AG04449 (cell line): Measurements from ENCODE around the gene DNAJB14.

ENCODE experiments used
- CTCF ChIA-PET: fragments of 350-600 bp; formaldehyde crosslinking; extraction: SDS; loops from one replicate; lab custom pipeline; 2021; ENCODE audit warnings: antibody characterized with exemption; lab: Yijun Ruan, JAX
- POLR2A ChIA-PET: fragments of 400-600, 350-600 bp; formaldehyde crosslinking; extraction: SDS; loops from one replicate; lab custom pipeline; 2020; ENCODE audit warnings: antibody characterized with exemption, inconsistent platforms; lab: Yijun Ruan, JAX
- DNase-seq: peaks from one replicate; pipeline ENCODE4 v3.0.0-alpha.2; 2010; ENCODE audit warnings: low read depth, low spot score
- H3K4me3 ChIP-seq: 2 replicates; pipeline ENCODE4 v1.5.1; 2011; ENCODE audit warnings: low read depth, mild to moderate bottlenecking, control low read depth, low read length
- TF ChIP-seq, protein P1 (sequence below): IDR thresholded peaks from one replicate; pipeline ENCODE4 v1.5.1; 2011; ENCODE audit warnings: mild to moderate bottlenecking, moderate library complexity, low read length, control low read depth, inconsistent platforms; ENCODE audit not compliant: insufficient read depth; ENCODE audit errors: missing control alignments

Gene DNAJB14

DNA sequence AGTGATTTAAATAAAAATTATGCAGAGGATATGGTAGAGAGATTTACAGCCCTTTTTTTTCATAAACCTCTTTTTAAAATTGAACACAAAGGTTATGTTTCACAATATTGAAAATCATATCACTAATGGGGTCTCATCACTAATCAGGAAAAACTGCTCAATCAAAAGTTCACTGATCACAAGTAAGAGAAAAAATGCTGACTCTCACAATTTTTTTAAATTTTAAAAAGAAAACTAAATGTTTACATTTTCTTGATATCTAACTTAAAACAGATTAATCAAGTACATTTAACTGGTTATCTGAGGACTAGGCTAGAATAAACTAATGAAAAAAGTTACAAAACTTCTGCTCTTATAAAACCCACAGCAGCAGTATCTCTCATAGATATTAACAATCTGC, 60.7 kb downstream of the DNAJB14 start:
- TF ChIP-seq, protein P1, sequence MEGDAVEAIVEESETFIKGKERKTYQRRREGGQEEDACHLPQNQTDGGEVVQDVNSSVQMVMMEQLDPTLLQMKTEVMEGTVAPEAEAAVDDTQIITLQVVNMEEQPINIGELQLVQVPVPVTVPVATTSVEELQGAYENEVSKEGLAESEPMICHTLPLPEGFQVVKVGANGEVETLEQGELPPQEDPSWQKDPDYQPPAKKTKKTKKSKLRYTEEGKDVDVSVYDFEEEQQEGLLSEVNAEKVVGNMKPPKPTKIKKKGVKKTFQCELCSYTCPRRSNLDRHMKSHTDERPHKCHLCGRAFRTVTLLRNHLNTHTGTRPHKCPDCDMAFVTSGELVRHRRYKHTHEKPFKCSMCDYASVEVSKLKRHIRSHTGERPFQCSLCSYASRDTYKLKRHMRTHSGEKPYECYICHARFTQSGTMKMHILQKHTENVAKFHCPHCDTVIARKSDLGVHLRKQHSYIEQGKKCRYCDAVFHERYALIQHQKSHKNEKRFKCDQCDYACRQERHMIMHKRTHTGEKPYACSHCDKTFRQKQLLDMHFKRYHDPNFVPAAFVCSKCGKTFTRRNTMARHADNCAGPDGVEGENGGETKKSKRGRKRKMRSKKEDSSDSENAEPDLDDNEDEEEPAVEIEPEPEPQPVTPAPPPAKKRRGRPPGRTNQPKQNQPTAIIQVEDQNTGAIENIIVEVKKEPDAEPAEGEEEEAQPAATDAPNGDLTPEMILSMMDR: no peak
- ChIA-PET CTCF (interaction anchor here (1.0 to 1.4 kb wide), 3 partner anchors 74 to 323 kb away, joined by 3 read pairs; no protein-coding TSS in a partner anchor), POLR2A (no interaction called here)
- H3K4me3 ChIP-seq: no peak overlapping the region
- DNase-seq: no peak

DNA sequence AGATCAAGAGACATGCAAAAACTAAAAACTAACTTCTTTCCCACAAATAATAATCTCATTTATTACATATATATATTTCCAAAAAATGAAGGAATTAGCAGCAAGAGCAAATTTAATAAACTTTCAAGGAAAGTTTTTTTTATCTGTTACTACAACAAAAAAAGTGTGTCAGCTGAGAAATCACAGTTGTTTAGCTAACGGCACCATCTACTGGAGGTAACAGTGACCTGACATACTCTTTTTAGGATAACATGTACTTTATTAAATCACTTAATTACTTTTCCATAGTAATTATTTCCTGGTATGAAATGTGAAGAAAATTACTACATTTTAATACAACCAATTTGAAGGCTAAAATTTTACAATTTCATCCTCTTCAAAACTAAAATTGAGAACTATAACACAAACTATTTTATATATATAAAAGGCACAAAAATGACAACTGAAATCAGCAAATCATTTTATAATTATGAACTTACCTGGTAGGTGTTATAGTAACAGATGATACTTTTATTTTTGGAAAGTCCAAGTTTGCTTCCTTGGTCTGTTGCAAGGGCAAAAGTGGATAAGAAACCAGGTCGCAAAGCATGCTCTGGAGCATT, 61.3 kb downstream of the DNAJB14 start:
- ChIA-PET CTCF (interaction anchor here (0.6 to 1.4 kb wide), 7 partner anchors 9 to 337 kb away, joined by 3 to 5 read pairs (median 3); partner anchors contain the start of gene LAMTOR3), POLR2A (no interaction called here)
- TF ChIP-seq, protein P1: peak; percentile 39
- DNase-seq: no peak
- no peak overlapping the region for H3K4me3 ChIP-seq

DNA sequence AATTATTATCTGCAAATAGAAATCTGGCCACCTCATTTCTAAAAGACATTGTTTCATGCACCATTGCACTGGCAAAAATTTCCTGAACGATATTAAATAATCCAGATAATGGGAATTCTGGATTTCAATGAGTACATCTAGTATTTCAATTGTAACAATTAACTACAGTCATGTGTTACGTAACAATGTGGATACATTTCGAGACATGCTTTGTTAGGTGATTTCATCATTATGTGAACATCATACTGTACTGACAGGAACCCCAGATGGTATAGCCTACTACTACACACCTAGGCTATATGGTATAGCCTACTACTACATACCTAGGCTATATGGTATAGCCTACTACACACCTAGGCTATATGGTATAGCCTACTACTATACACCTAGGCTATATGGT, 67.0 kb downstream of the DNAJB14 start:
- TF ChIP-seq, protein P1: no peak
- POLR2A ChIA-PET: no interaction called here
- H3K4me3 ChIP-seq: no peak overlapping the region
- DNase-seq: no peak
- CTCF ChIA-PET: no interaction called here

DNA sequence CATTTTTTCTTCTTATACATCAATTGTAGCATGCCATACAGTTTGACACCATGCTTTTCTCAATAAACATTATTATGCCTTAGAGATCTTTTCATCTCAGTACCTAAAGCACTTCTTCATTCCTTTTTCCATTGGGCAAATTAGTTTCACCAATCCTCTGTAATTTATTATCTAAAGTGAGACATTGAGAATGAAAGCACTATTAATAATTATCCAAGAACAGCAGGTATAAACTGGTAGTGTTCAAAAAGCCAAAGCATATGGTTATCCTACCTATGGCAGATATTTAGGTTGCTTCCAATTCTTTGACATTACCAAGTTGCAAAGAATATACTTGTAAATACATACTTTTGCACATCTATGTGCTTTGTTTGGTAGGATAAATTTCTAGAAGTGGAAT, 67.8 kb downstream of the DNAJB14 start:
- no peak for DNase-seq
- ChIA-PET CTCF (no interaction called here), POLR2A (no interaction called here)
- H3K4me3 ChIP-seq: no peak overlapping the region
- TF ChIP-seq, protein P1: no peak

DNA sequence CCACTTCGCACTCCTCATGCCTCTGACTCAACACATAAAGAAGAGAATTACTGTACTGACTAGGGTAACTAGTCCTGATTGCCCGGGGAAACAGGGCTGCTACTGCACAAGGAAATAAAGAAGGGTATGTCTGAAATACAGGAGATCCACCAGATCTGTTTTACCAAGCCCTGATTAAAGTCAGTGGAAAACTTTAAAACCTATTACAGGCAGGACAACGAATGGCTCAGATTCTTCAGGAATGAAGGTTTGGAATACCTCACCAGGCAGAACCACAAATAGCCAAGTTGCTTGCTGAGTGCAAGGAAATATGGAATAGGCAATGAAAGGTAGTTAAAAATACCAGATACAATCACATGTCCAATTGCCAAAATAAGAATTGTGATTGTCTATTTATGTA, 69.5 kb downstream of the DNAJB14 start:
- ChIA-PET CTCF (no interaction called here), POLR2A (no interaction called here)
- TF ChIP-seq, protein P1: no peak
- no peak overlapping the region for H3K4me3 ChIP-seq
- DNase-seq: no peak

DNA sequence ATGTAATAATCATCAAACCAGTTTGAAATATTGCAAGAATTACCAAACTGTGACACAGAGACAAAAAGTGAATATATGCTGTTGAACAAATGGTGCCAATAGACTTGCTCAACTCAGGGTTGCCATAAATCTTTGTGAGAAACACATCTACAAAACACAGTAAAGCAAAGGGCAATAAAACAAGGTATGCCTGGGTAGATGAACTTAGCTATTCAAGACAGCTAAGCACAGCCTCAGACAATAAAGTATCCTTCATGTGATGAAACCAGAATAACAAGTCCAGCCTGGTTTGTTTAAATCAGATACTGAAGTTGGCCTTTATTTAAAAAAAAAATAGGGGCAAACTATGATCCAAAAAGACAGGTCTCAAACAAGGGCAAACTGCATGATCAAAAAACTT, 71.3 kb downstream of the DNAJB14 start:
- H3K4me3 ChIP-seq: no peak overlapping the region
- TF ChIP-seq, protein P1: no peak
- no peak for DNase-seq
- POLR2A ChIA-PET: no interaction called here
- CTCF ChIA-PET: no interaction called here
